HCT116 (cell line): ENCODE results near the gene MYZAP. TPM values are rescaled to one million over a fixed set of nuclear protein-coding genes. Genes with fewer than 3 reads are reported as not detected.

Source experiments
- ATAC-seq: fragments of 200-7000 bp; cut with Tn5 transposase; 2 replicates; pipeline ENCODE4 v1.9.1; 2020; ENCODE audit warnings: mild to moderate bottlenecking, moderate library complexity
- BruUV-seq: library from RNA; stranded (reverse); fragments of 400-500 nt; replicated peaks from 2 replicates; lab custom pipeline; 2021; lab: Mats Ljungman, UMichigan
- CTCF ChIA-PET: fragments of 300-600 bp; sonication (Branson Sonifier 250); formaldehyde crosslinking; loops from one replicate; lab custom pipeline; 2021; ENCODE audit warnings: antibody characterized with exemption; lab: Charles Lee
- POLR2A ChIA-PET: fragments of 300-600, 350-600 bp; sonication (Branson Sonifier 250); formaldehyde crosslinking; loops from one replicate; lab custom pipeline; 2021; ENCODE audit warnings: antibody characterized with exemption; lab: Charles Lee
- RAD21 ChIA-PET, 2 experiments: fragments of 300-600 bp; sonication (Branson Sonifier 250); formaldehyde crosslinking; loops; one replicate each; lab custom pipeline; 2023; ENCODE audit warnings: low total read pairs in 2 of 2; ENCODE audit not compliant: uncharacterized antibody in 2 of 2, unreplicated experiment in 2 of 2, low non-redundant PET in 1 of 2; lab: Charles Lee
- DNase-seq: peaks from one replicate; pipeline ENCODE4 v3.0.0-alpha.2; 2010; ENCODE audit warnings: low read depth, low spot score
- H2AFZ ChIP-seq: fragments of 200-600 bp; shearing (Covaris generic), sonication (generic); 2 replicates; pipeline ENCODE4 v1.6.1; 2017; ENCODE audit warnings: low read depth, mixed run types, mixed read lengths, antibody characterized with exemption, low read length; ENCODE audit not compliant: poor library complexity, severe bottlenecking
- H3K27ac ChIP-seq: 2 replicates; pipeline ENCODE4 v1.5.1; 2012; ENCODE audit warnings: low read depth, low read length
- H3K27me3 ChIP-seq: fragments of 200-600 bp; sonication (generic); 2 replicates; pipeline ENCODE4 v1.6.1; 2016; ENCODE audit warnings: mixed run types, low read length, mixed read lengths; ENCODE audit not compliant: insufficient read depth
- H3K36me3 ChIP-seq, 2 experiments: fragments of 200-500 bp in 1 of 2; fragments of 200-600 bp in 1 of 2; sonication (Bioruptor generic) in 1 of 2; sonication (generic) in 1 of 2; 2 replicates each; pipeline versions ENCODE4 v1.5.1 to v1.6.1; 2014 to 2016; ENCODE audit warnings: low read length in 2 of 2, inconsistent platforms in 1 of 2, mixed read lengths in 1 of 2, mixed run types in 1 of 2; ENCODE audit not compliant: insufficient read depth in 2 of 2, control insufficient read depth in 1 of 2
- H3K4me1 ChIP-seq, 2 experiments: fragments of 200-600 bp in 1 of 2; sonication (generic) in 1 of 2; 2 replicates each; pipeline versions ENCODE4 v1.5.1 to v1.6.1; 2012 to 2017; ENCODE audit warnings: low read length in 2 of 2, inconsistent platforms in 1 of 2, mild to moderate bottlenecking in 1 of 2, mixed read lengths in 1 of 2, mixed run types in 1 of 2, moderate library complexity in 1 of 2; ENCODE audit not compliant: insufficient read depth in 2 of 2, control insufficient read depth in 1 of 2
- H3K4me2 ChIP-seq: fragments of 200-600 bp; sonication (generic); 2 replicates; pipeline ENCODE4 v1.6.1; 2017; ENCODE audit warnings: mixed run types, low read length, mixed read lengths
- H3K4me3 ChIP-seq, 2 experiments: fragments of 200-600 bp in 1 of 2; sonication (generic) in 1 of 2; replicated peaks in 1 of 2; 2 replicates each; pipeline ENCODE4 v1.5.1; 2011 to 2016; ENCODE audit warnings: low read length in 2 of 2, control low read depth in 1 of 2, low read depth in 1 of 2, mild to moderate bottlenecking in 1 of 2, mixed read lengths in 1 of 2, mixed run types in 1 of 2
- H3K79me2 ChIP-seq: fragments of 200-600 bp; sonication (generic); 2 replicates; pipeline ENCODE4 v1.6.1; 2017; ENCODE audit warnings: mild to moderate bottlenecking, mixed run types, low read length, moderate library complexity, mixed read lengths; ENCODE audit not compliant: insufficient read depth
- H3K9ac ChIP-seq: fragments of 200-600 bp; sonication (generic); 2 replicates; pipeline ENCODE4 v1.6.1; 2016; ENCODE audit warnings: low read length, mixed read lengths
- H3K9me2 ChIP-seq: fragments of 200-600 bp; sonication (generic), shearing (Covaris generic); 2 replicates; pipeline ENCODE4 v1.6.1; 2017; ENCODE audit warnings: mixed run types, mild to moderate bottlenecking, moderate library complexity; ENCODE audit not compliant: insufficient read depth
- H3K9me3 ChIP-seq, 2 experiments: fragments of 200-500 bp in 1 of 2; fragments of 200-600 bp in 1 of 2; sonication (Bioruptor generic) in 1 of 2; sonication (generic) in 1 of 2; 2 replicates each; pipeline ENCODE4 v1.6.1; 2014 to 2017; ENCODE audit warnings: low read length in 2 of 2, mixed read lengths in 2 of 2, inconsistent platforms in 1 of 2, low read depth in 1 of 2, mild to moderate bottlenecking in 1 of 2, mixed run types in 1 of 2, moderate library complexity in 1 of 2; ENCODE audit not compliant: control insufficient read depth in 1 of 2, insufficient read depth in 1 of 2
- H4K20me1 ChIP-seq: fragments of 200-600 bp; sonication (generic), shearing (Covaris generic); 2 replicates; pipeline ENCODE4 v1.6.1; 2017; ENCODE audit warnings: mixed run types, mild to moderate bottlenecking, moderate library complexity; ENCODE audit not compliant: insufficient read depth
- ATF3 ChIP-seq: IDR thresholded peaks from 2 replicates; pipeline ENCODE4 v1.6.1; 2012
- CBX3 ChIP-seq: IDR thresholded peaks from 2 replicates; pipeline ENCODE4 v1.6.1; 2012; ENCODE audit warnings: low read depth
- CEBPB ChIP-seq: IDR thresholded peaks from 2 replicates; pipeline ENCODE4 v1.6.1; 2012; ENCODE audit warnings: low read depth
- ELF1 ChIP-seq: IDR thresholded peaks from 2 replicates; pipeline ENCODE4 v1.6.1; 2012; ENCODE audit warnings: low read depth, borderline replicate concordance
- EZH2 ChIP-seq: fragments of 200-600 bp; sonication (generic); IDR thresholded peaks from 2 replicates; pipeline ENCODE4 v1.6.1; 2017; ENCODE audit warnings: antibody characterized with exemption, mixed run types
- JUND ChIP-seq: IDR thresholded peaks from 2 replicates; pipeline ENCODE4 v1.6.1; 2012
- POLR2AphosphoS5 ChIP-seq: IDR thresholded peaks from 2 replicates; pipeline ENCODE4 v1.6.1; 2011; ENCODE audit warnings: mild to moderate bottlenecking, low read depth, low read length, moderate library complexity
- RAD21 ChIP-seq: IDR thresholded peaks from 2 replicates; pipeline ENCODE4 v1.6.1; 2012; ENCODE audit warnings: low read depth, mild to moderate bottlenecking
- REST ChIP-seq: IDR thresholded peaks from 2 replicates; pipeline ENCODE4 v1.6.1; 2012; ENCODE audit warnings: low read depth
- SRF ChIP-seq: IDR thresholded peaks from 2 replicates; pipeline ENCODE4 v1.6.1; 2012; ENCODE audit warnings: low read depth
- YY1 ChIP-seq: IDR thresholded peaks from 2 replicates; pipeline ENCODE4 v1.6.1; 2011; ENCODE audit warnings: low read length, low read depth, moderate library complexity, mild to moderate bottlenecking; ENCODE audit not compliant: insufficient replicate concordance; ENCODE audit errors: extremely low read depth
- ZBTB33 ChIP-seq: IDR thresholded peaks from 2 replicates; pipeline ENCODE4 v1.6.1; 2011; ENCODE audit warnings: mild to moderate bottlenecking, low read length, moderate library complexity; ENCODE audit not compliant: insufficient replicate concordance; ENCODE audit errors: extremely low read depth
- ZFX ChIP-seq: fragments of 450-650 bp; IDR thresholded peaks from 2 replicates; pipeline ENCODE4 v1.6.1; 2017
- intact Hi-C: fragments of 100-400 bp; cut with micrococcal nuclease; formaldehyde crosslinking; loops from 2 replicates; pipeline ENCODE4 v1.10.0; 2022
- total RNA-seq: library from RNA; stranded (reverse); gene quantifications from one replicate; pipeline ENCODE4 v1.2.1, GENCODE V29; 2021; ENCODE audit not compliant: unreplicated experiment

The MYZAP gene
- total RNA-seq, 1 experiment from 2014 or later, result 5.8 TPM

GRCh38 chr15:57697588-57697987, 105.9 kb downstream of the MYZAP start:
- Histone ChIP-seq H3K9ac (no peak overlapping the region), H3K9me2 (no peaks in the 10 kb centered on the region)
- CTCF ChIA-PET, result no interaction called here

More at GRCh38 chr15:57697588-57697987, 105.9 kb downstream of the MYZAP start:
- DNase-seq (no peak), ATAC-seq (no peak)
- no peaks in the 10 kb centered on the region for H3K9me3 ChIP-seq
- intact Hi-C loops, result no loop called here
- no peaks in the 10 kb centered on the region for H3K27me3 ChIP-seq
- H2AFZ ChIP-seq, result no peak overlapping the region
- ChIA-PET RAD21 (no interaction called here), POLR2A (no interaction called here)
- H3K36me3 ChIP-seq, result no peaks in the 10 kb centered on the region
- H3K4me2 ChIP-seq, result no peak overlapping the region
- no peaks in the 10 kb centered on the region for H4K20me1 ChIP-seq
- no peaks in the 10 kb centered on the region for H3K79me2 ChIP-seq
- no peak overlapping the region for H3K4me3 ChIP-seq
- peaks cover 0 to 2% of the 10 kb centered on the region in 2 experiments; a peak in 1 of 4 replicates for H3K4me1 ChIP-seq
- no TSS peak for BruUV-seq
- no peak overlapping the region for H3K27ac ChIP-seq
- TF ChIP-seq REST (no peak), ELF1 (no peak), RAD21 (no peak), EZH2 (no peak), YY1 (no peak), ATF3 (no peak), ZBTB33 (no peak), CBX3 (no peak), ZFX (no peak), POLR2AphosphoS5 (no peak), SRF (no peak), JUND (no peak), CEBPB (no peak)
